ENCODE measurements around the gene COL7A1.
A peak's percentile ranks its signal among the peaks of the same experiment; 100 is the strongest.

Gene COL7A1

DNA sequence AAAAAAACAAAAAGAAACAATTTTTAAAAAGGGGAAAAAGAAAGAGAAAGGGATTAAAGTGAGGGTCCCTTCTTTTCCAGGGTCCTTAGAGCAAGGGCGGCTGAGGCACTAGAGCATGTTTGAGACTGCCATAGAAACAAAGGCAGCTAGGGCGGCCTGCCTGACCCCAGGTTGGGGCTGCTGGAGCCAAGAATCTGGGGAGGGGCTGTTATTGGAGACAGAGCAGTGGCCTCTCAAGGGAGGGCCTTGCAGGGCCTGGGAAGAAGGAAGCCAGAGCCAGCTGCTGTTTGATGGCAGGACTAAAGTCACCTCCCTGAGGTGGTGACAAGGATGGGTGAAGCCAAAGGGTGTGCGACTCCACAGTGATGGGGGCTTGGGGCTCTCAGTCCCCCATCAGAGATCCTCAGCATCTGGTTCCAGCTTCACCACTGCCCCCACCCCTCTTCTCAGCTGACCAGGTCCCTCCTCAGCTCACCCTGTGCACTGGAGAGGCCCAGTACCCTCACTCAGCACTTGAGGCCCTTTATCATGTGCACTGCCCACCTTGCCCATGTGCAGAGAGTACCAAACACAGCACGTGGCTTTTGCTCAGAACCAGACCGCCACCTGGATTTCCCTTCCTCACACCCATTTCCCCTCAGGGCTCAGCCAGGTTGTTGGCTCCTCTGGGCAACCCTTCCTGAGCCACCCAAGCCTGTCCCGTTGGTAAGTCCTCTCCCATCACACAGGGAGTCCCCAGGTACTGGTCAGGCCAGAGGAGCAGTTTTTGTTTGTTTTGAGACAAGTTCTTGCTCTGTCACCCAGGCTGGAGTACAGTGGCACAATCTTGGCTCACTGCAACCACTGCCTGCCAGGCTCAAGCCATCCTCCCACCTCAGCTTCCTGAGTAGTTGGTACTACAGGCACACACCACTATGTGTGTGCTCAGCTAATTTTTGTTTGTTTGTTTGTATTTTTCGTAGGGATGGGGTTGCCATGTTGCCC is 24.7 kb upstream of the COL7A1 start:
- no peak for DNase-seq (ENCODE audit: low read depth)

DNA sequence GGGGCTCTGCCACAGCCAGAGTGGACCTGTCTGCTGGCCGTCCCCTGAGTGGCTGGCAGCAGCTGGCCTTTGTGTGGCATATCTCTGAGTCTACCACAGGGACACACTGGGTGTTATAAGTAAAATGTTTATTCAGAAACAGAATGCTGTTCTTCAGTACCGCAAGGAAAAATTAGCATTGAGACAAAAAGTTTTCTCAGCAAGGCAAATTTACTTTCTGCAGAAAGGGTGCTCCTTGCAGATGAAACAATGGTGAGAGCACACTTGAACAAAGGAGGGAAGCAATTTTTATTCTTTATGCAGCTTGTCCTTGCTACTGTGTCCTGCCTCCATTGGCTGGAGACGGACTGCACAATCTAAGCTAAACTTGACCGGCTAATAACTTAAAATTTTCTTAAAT is 22.4 kb upstream of the COL7A1 start:
- no peak for DNase-seq (ENCODE audit: low read depth)

DNA sequence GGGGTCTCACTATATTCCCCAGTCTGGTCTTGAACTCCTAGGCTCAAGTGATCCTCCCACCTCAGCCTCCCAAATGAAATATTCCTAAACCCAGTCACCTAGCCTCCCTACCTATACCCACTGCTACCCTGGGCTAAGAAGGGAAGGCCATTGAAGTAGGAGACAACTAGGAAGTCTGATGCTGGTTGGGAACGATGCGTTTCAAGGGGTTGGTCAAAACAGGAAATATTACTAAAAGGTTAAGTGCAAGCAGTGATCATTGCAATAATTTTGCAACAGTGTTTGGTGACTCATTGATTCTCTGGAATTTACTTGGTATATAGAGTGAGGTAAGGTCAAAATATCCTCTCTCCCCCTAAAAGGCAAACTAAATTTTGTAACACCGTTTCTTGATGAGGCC is 18.9 kb upstream of the COL7A1 start:
- no peak for DNase-seq (ENCODE audit: low read depth)

DNA sequence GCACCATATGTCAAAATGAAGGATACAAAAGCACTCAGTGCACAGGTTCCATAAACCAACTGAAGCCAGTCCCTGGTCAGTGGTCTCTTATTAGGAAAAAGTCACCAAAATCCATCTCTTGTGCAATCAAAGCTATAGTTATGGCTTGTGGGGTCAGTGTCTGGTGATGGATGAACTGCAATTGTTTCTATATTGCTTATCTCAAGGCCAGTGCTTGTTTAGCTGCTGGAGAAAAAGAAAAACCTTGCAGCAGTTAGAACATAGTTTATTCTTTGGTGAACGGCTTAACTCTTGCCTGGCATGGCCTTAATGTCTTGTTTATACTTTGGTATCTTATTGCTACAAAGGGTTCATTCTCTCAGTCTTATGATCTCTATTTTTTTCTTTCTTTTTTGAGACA is 17.2 kb upstream of the COL7A1 start:
- DNase-seq (ENCODE audit: low read depth) = no peak

DNA sequence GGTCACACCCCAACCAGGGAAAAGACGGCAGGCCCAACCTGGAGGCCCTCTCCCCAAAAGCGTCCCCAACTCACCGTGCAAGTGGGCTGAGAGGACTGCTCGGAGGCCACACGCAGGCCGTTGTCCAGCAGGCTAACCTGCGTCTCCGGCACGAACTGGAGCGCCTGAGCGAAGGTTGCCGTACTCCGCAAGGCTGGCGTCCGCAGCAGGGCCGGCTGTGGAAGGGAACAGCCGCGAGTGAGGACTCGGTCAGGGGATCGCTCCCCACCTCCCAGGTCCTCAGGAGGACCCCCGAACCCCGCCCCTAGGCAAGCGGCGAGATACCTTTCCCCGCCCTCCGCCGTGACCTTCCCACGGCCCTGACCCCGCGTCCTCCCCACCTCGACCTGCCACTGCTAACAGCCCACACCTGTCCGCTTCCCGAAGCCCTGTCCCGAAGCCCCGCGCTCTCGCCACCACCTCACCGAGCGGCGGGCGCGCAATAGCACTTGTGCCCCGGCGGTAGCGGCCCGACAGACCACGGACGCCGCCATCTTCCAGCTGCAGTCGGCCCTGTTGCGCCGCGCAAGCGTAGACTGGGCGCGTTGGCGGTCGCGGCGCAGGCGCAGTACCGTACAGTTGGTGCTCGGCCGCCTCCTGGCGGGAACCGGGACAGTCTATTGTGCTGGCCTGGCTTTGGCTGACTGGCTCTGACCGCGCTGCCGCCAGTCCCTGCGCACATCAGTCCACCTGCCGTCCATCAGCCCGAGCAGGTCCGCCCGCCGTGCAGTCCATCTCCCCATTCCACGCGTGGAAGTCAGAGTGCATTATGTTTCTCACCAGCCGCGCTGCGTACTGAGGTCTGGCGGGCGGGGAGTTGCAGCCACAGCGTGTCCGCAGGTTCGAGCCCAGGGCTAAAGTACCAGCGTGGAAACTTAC is 14.2 kb upstream of the COL7A1 start, which contains the start of gene UQCRC1:
Gene UQCRC1, minus strand, starts transcription at position 559 of the 918 bp plus-strand sequence. Its CDS starts 26 bp downstream, at position 533.
- DNase-seq (ENCODE audit: low read depth) = peak; percentile 77

- DNase-seq (ENCODE audit: low read depth) = no peak
These were observed 12.4 kb upstream of the COL7A1 start for GRCh38 chr3:48607519-48607918.

DNA sequence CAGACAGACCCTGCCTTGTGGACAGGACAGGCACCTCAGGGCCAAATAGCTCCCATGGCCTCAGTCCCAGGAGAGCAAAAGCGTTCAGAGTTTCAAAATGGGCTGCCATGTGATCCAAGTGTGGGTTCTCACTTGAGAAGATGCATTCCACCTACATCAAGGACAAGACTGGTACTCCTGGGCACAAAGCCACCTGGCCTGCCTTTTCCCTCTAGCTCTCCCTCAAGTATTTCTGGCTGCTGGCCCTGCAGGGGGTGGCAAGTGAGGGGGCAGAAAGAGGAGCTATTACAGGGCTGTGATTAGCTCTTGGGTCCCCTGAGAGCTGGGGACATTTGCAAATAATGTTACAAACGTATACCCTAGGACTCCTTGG is 6.5 kb upstream of the COL7A1 start:
- DNase-seq (ENCODE audit: low read depth) = no peak

DNA sequence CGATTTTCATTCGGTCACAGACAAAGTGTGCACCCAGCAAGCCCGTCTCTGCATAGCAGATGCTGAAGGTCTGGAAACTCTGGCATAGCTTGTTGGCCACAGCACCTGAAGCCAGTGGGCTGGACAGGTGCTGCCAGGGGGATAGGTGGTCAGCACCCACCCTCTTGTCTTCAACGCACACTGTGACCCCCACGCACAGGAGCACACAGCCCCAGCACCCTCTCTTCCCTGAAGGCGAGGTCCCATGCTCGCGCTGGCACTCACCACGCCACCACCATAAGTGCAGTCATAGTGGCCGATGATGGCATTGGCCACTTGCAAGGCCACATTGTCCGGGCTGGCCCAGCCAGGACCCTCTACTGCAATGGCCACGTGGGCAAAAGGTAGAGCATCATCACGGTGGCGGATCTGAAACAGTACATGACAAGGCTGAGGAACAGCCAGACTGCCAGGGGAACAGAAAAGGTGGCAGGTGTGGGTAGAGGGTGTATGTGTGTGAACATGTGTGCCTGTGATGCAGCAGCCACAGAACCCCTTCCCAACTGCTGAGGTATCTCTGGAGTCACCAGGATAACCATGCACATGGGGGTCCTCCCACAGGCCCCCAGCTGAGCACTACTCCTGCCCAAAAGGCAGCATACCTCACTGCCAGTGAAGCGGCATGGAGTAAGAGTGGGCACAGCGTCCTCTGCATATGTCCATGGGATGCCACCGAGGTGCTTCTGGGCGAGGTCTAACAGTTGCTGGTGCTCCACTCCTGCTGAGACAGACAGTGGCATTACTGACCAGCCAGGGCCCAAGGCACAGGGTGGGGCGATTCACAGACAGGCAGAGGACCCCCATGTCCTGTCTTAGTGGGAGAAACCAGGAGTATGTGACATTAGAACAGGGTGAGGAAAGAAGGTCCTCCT is 5.8 kb upstream of the COL7A1 start:
- no peak for DNase-seq (ENCODE audit: low read depth)

DNA sequence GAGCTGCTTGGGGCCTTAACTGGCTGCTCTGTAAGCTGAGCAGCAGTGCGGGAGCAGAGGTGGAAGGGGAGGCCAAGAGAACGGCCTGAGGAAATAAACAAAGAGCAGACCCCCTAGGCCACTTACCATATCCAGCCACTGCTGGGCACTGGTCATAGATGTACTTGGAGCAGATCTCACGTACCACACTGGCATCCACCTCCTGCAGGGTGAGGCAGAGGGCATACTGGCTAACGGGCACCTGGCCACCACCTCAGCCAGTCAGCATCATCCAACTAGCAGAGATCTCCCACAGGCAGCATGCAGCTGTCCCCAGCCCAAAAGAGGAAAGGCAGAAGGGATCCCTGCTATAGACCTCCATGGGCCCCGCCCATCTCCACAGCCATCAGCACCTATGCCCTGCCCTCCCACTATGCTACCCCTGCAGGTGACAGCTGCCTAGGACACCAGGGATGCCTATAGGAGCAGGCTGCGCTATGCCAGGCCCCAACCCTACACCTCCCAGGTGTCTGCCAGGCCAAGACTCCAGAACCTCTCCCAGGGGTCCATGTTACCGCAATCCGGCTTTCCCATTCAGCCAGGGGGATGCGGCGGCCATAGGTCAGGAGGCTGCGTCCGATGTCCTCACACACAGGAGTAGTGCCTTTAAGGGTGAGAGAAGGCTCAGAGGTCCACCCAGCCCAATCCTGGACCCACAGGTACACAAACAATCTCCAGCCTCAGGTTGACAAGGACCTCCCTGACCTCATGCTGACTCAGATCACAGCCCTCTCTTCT is 4.6 kb upstream of the COL7A1 start:
- DNase-seq (ENCODE audit: low read depth) = no peak

DNA sequence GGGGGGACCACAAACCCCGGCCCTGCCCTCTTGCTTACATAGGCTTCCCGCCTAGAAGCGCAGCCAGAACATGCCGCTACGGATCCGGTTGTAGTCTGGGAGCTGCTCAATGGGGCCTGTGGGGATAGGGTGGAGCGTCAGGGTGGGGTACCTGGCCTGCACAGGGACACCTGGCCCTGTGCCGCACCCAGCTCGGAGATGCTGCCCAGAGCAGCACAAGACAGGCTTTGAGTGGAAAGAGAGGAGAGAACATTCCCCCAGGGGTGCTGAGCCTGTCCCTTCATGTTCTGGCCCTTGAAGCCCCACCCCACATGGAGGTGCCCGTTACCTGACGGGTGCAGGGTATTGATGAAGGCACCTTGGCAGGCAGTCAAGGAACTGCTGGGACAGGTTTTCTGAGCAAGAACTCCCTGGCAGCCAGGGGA is 4.0 kb upstream of the COL7A1 start:
- DNase-seq (ENCODE audit: low read depth) = no peak

DNA sequence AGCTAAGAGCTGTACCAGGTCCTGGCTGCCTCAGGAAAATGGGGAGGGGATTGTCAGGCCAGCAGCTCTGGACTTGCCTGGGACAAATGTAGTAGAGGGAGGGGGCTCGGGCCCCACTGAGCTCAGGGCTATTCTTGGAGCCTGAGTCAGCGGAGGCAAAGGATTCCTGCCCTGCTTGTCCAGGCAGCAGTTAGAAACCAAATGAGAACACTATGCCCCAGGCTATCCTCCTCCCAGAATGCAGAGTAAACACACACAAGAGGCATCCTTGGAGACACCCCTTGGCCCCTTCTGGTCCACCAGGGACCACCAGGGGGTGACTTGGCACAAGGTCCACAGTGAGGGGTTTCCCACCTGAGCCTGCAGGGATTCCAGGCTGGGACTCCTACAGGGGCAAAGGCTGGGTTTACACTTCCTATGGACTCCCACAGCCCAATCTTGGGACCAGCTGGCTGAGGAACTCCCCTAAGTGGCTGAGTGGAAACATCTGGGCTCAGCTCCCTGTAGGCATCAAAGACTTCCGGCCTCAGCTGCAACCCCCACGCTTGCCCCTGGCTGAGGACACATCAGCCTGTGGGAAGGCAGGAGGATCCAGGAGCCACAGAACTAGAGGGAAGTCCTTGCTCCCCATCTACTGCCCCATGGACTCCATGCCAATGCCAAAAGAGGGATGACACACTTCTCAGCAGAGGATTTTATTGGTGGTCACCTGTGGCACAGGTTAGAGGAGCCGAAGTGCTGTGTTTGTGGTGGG is 3.4 kb upstream of the COL7A1 start:
- DNase-seq (ENCODE audit: low read depth) = no peak

GRCh38 chr3:48597408-48597800 is 2.3 kb upstream of the COL7A1 start:
- no peak for DNase-seq (ENCODE audit: low read depth)

DNA sequence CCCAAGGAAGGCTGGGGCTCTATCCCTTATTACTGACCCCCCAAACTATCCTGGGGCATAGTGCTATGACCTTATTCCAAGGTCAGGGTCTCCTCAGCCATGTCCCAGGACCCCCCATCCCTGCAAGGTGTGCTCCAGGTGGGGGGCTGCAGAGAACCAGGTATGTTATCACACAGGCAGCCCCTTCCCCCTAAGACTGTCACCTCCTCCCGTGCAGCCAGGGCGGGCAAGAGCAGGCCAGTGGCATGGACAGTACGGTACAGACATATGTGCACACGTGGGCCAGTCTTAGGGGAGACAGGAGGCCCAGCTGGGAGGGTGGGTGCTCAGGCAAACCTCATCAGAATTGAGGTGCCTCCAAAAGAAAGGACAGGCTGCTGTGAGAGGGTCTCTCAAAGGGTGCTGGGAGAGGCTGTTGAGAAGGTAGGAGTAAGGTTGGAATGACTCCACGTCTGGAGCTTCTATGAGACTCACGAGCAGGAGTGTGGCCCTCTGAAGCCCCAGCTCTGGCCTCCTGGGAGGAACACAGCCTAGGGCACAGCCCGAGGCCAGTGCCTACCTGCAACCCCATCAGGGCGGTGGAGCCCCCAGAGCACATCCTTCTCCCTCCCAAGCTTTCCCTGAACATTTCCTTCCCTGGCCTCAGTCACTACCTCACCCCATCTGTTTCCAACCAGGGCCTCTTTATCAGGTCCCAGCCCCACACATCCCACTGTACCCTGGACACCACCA is 1.7 kb upstream of the COL7A1 start:
- DNase-seq (ENCODE audit: low read depth) = no peak

- no peak for DNase-seq (ENCODE audit: low read depth)
These were observed 1.0 kb upstream of the COL7A1 start for GRCh38 chr3:48596157-48596556.

- DNase-seq (ENCODE audit: low read depth) = no peak
These were observed 495 bp upstream of the COL7A1 start for GRCh38 chr3:48595526-48596121.

GRCh38 chr3:48594417-48595049 is 596 bp downstream of the COL7A1 start:
- DNase-seq (ENCODE audit: low read depth) = no peak

- no peak for DNase-seq (ENCODE audit: low read depth)
These were observed 1.8 kb downstream of the COL7A1 start for GRCh38 chr3:48593337-48593736.

- DNase-seq (ENCODE audit: low read depth) = no peak
These were observed 2.5 kb downstream of the COL7A1 start for GRCh38 chr3:48592519-48593087.

Data from stimulated activated CD8-positive, alpha-beta memory T cell treated with anti-CD3 and anti-CD28 coated beads, Interleukin-15, amount 100 ng/mL, for 1 hour (primary cell).